ENCODE measurements around the gene WWTR1. TPM values are rescaled to one million over a fixed set of nuclear protein-coding genes. Genes with fewer than 3 reads are reported as not detected.

Gene WWTR1
- polyA plus RNA-seq, 1 donor (not counting 4 experiments of a cell fraction or from before 2014, with no cell fraction given): 77.3 TPM

DNA sequence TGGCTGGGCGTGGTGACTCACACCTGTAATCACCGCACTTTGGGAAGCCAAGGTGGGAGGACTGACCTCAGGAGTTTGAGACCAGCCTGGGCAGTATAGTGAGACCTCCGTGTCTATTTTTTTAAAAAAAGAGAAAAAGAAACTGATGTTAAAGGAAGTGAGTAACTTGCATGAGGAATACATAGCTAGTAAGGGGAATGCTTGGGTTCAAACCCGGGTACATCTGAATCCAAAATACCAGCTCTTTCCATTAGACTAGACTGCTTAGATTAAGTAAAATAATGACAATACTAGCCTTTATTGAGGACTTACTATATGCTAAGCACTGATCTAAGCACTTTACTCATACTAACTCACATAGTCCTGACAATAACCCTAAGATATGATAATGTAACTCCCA is 160.9 kb downstream of the WWTR1 start:
- Histone ChIP-seq H3K79me2 (ENCODE audit: control insufficient read depth, insufficient read depth, low read length) (no peaks in the 10 kb centered on the region), H2AFZ (ENCODE audit: control insufficient read depth, low read length) (no peak overlapping the region), H3K4me3 (ENCODE audit: control insufficient read depth in 2 of 3, extremely low read depth in 1 of 3, insufficient read depth in 2 of 3, low read depth in 1 of 3, low read length in 3 of 3) (no peak overlapping the region), H3K9ac (ENCODE audit: control insufficient read depth, extremely low read depth, insufficient read depth, low read length) (no peak overlapping the region), H3K36me3 (ENCODE audit: control insufficient read depth in 2 of 2, extremely low read depth in 1 of 2, insufficient read depth in 2 of 2, low read length in 2 of 2) (no peaks in the 10 kb centered on the region), H4K20me1 (ENCODE audit: control insufficient read depth, extremely low read depth, insufficient read depth, low read length) (no peaks in the 10 kb centered on the region), H3K27me3 (ENCODE audit: control insufficient read depth, extremely low read depth, insufficient read depth, low read length) (peaks cover 4% of the 10 kb centered on the region), H3K27ac (ENCODE audit: control insufficient read depth, insufficient read depth, low read length) (no peak overlapping the region), H3K4me1 (ENCODE audit: control insufficient read depth, extremely low read depth, insufficient read depth, low read length) (peaks cover 7% of the 10 kb centered on the region), H3K9me1 (ENCODE audit: control insufficient read depth, extremely low read depth, insufficient read depth, low read length) (no peaks in the 10 kb centered on the region), H3K9me3 (ENCODE audit: control insufficient read depth, low read depth, low read length) (no peaks in the 10 kb centered on the region), H3K4me2 (ENCODE audit: control insufficient read depth, extremely low read depth, insufficient read depth, low read depth, low read length) (no peak overlapping the region)
- FAIRE-seq (no peak), DNase-seq (ENCODE audit: low read depth, low spot score) (no peak)
- no peak for TF ChIP-seq CTCF (optimal IDR thresholded peaks at IDR 0.05 in 1 of 3, IDR thresholded peaks at IDR 0.05 in 1 of 3, conservative IDR thresholded peaks at IDR 0.05 in 1 of 3; ENCODE audit: extremely low read depth in 1 of 3, insufficient read depth in 2 of 3, low read length in 3 of 3)
- no peak for TF ChIP-seq EZH2 (IDR thresholded peaks at IDR 0.05; ENCODE audit: low read length)
- dilution Hi-C loops (cut with MboI; ENCODE audit: extremely low pct_ligation_motif_present, low sequenced_read_pairs): no loop called here

DNA sequence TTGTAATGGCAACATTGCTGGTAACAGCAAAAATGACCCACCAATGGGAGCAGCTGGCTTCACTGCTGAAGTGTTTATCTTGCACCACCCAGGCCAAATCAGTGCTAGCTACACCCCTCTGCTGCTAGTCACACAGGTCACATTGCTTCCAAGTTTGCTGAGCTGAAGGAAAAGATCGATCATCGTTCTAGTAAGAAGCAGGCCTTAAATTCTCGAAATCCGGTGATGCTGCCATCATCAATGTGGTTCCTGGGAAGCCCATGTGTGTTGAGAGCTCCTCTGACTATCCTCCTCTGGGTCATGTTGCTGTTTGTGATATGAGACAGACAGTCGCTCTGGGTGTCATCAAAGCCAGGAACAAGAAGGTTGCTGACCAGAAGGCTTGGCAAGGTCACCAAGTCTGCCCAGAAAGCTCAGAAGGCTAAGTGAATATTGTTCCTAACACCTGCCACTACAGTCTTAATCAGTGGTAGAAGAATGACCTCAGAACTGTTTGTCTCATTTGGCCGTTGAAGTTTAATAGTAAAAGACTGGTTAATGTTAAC is 162.2 kb downstream of the WWTR1 start:
- Histone ChIP-seq H3K9me1 (ENCODE audit: control insufficient read depth, extremely low read depth, insufficient read depth, low read length) (no peaks in the 10 kb centered on the region), H3K9me3 (ENCODE audit: control insufficient read depth, low read depth, low read length) (no peaks in the 10 kb centered on the region), H3K36me3 (ENCODE audit: control insufficient read depth in 2 of 2, extremely low read depth in 1 of 2, insufficient read depth in 2 of 2, low read length in 2 of 2) (no peaks in the 10 kb centered on the region), H3K9ac (ENCODE audit: control insufficient read depth, extremely low read depth, insufficient read depth, low read length) (no peak overlapping the region), H3K4me3 (ENCODE audit: control insufficient read depth in 2 of 3, extremely low read depth in 1 of 3, insufficient read depth in 2 of 3, low read depth in 1 of 3, low read length in 3 of 3) (no peak overlapping the region), H3K79me2 (ENCODE audit: control insufficient read depth, insufficient read depth, low read length) (no peaks in the 10 kb centered on the region), H3K27me3 (ENCODE audit: control insufficient read depth, extremely low read depth, insufficient read depth, low read length) (peaks cover 4% of the 10 kb centered on the region), H2AFZ (ENCODE audit: control insufficient read depth, low read length) (no peak overlapping the region), H3K4me2 (ENCODE audit: control insufficient read depth, extremely low read depth, insufficient read depth, low read depth, low read length) (no peak overlapping the region), H3K4me1 (ENCODE audit: control insufficient read depth, extremely low read depth, insufficient read depth, low read length) (peaks cover 7% of the 10 kb centered on the region), H4K20me1 (ENCODE audit: control insufficient read depth, extremely low read depth, insufficient read depth, low read length) (no peaks in the 10 kb centered on the region), H3K27ac (ENCODE audit: control insufficient read depth, insufficient read depth, low read length) (no peak overlapping the region)
- DNase-seq (ENCODE audit: low read depth, low spot score) (no peak), FAIRE-seq (no peak)
- dilution Hi-C loops (cut with MboI; ENCODE audit: extremely low pct_ligation_motif_present, low sequenced_read_pairs): no loop called here
- TF ChIP-seq CTCF (optimal IDR thresholded peaks at IDR 0.05 in 1 of 3, IDR thresholded peaks at IDR 0.05 in 1 of 3, conservative IDR thresholded peaks at IDR 0.05 in 1 of 3; ENCODE audit: extremely low read depth in 1 of 3, insufficient read depth in 2 of 3, low read length in 3 of 3): no peak
- TF ChIP-seq EZH2 (IDR thresholded peaks at IDR 0.05; ENCODE audit: low read length): no peak
